Transverse colon (tissue), 4 donors: ENCODE data around the gene TMPRSS11E. TPM values are rescaled to one million over a fixed set of nuclear protein-coding genes. Genes with fewer than 3 reads are reported as not detected.
"Not testable (repeated sequence)": the region's sequence is repeated elsewhere in the genome, so short reads cannot be mapped to it uniquely, and the experiment has no call there.

Source experiments
- DNase-seq: peaks from one replicate; pipeline ENCODE4 v3.0.0-alpha.2; 2019
- H3K27ac ChIP-seq, 4 donors: fragments of 200-600 bp; sonication (generic); 2 replicates each; pipeline ENCODE4 v1.5.1; 2016 to 2018; ENCODE audit warnings: inconsistent platforms in 4 of 4
- H3K27me3 ChIP-seq: fragments of 200-600 bp; sonication (generic); 2 replicates; pipeline ENCODE4 v1.5.1; 2017; ENCODE audit warnings: inconsistent platforms
- H3K36me3 ChIP-seq, 4 donors: fragments of 200-600 bp; sonication (generic); 2 replicates each; pipeline ENCODE4 v1.5.1; 2017 to 2019; ENCODE audit warnings: inconsistent platforms in 4 of 4
- H3K4me1 ChIP-seq, 4 donors: fragments of 200-600 bp; sonication (generic); 2 replicates each; pipeline ENCODE4 v1.5.1; 2017 to 2020; ENCODE audit warnings: inconsistent platforms in 4 of 4
- H3K4me3 ChIP-seq, 4 donors: fragments of 200-600 bp; sonication (generic); 1 replicate in 1 of 4; 2 replicates in 3 of 4; pipeline versions ENCODE4 v1.5.1 to v1.6.1; 2017 to 2019; ENCODE audit warnings: inconsistent platforms in 4 of 4
- H3K9me3 ChIP-seq, 2 donors: fragments of 200-600 bp; sonication (generic); 2 replicates each; pipeline ENCODE4 v1.5.1; 2017 to 2019; ENCODE audit warnings: inconsistent platforms in 2 of 2
- EP300 ChIP-seq: sonication (generic); formaldehyde crosslinking; IDR thresholded peaks from one replicate; pipeline ENCODE4 v1.6.1; 2017; ENCODE audit warnings: antibody characterized with exemption, low read depth
- POLR2A ChIP-seq: fragments of 450-650 bp; IDR thresholded peaks from one replicate; pipeline ENCODE4 v1.6.1; 2016; ENCODE audit warnings: antibody characterized with exemption, mild to moderate bottlenecking, moderate library complexity
- POLR2AphosphoS5 ChIP-seq, 3 donors: sonication (generic); formaldehyde crosslinking; IDR thresholded peaks; one replicate each; pipeline ENCODE4 v1.6.1; 2016; ENCODE audit warnings: antibody characterized with exemption in 3 of 3
- WGBS, 2 donors: methylation state at CpG; one replicate each; pipeline ENCODE4 v1.1.5; 2018; ENCODE audit warnings: low coverage in 1 of 2; 5-methylcytosine and 5-hydroxymethylcytosine counted together
- in situ Hi-C, 4 donors: fragments of 200-750 bp; cut with MboI; loops; one replicate each; pipeline versions ENCODE4 v1.15.0 to v1.15.1; 2017; ENCODE audit warnings: low sequenced_read_pairs in 3 of 4, low pct_ligation_motif_present in 1 of 4, low pct_unique_long_range_greater_than_20kb in 1 of 4
- intact Hi-C: fragments of 100-400 bp; cut with DNase I; formaldehyde crosslinking; loops from one replicate; pipeline ENCODE4 v1.15.1; 2023; ENCODE audit warnings: low total_unique reads
- total RNA-seq, 4 donors: library from RNA; depleted of rRNA; stranded (reverse); fragments of >200 nt; gene quantifications; one replicate each; pipeline ENCODE4 v1.1.0, GENCODE V29; 2016
- TF ChIP-seq, protein P1 (sequence below), 5 experiments: fragments of 200-600 bp in 3 of 5; fragments of 450-650 bp in 2 of 5; sonication (generic) in 3 of 5; IDR thresholded peaks; 1 replicate in 2 of 5; 2 replicates in 3 of 5; pipeline ENCODE4 v1.5.1; 2016 to 2017; ENCODE audit warnings: antibody characterized with exemption in 5 of 5, inconsistent platforms in 3 of 5, mild to moderate bottlenecking in 2 of 5, moderate library complexity in 1 of 5

Gene TMPRSS11E
- total RNA-seq, 4 donors from 2014 or later: not detected

DNA sequence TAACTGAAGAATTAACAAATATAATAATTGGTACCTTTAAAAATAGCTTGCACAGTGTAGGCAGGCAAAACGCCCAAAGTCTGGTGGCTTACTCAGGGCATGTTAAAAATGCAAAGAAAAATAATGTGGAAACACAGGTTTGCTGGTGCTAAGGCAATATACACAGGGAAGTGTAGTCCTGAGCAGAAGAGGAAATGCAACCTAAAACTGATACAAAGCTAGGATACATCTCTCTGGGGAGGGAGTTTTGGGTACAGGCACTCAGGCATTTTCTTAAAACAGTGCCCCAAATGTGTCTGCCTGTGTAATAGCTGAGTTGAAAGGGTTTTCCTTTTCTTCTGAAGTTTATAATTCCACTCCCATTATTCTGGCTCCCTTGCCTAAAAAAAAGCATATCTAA lies 47.4 kb downstream of the TMPRSS11E start:
- TF ChIP-seq EP300 (no peak), POLR2AphosphoS5 (IDR thresholded peaks at IDR 0.05) (no peak), POLR2A (no peak)
- TF ChIP-seq, protein P1, sequence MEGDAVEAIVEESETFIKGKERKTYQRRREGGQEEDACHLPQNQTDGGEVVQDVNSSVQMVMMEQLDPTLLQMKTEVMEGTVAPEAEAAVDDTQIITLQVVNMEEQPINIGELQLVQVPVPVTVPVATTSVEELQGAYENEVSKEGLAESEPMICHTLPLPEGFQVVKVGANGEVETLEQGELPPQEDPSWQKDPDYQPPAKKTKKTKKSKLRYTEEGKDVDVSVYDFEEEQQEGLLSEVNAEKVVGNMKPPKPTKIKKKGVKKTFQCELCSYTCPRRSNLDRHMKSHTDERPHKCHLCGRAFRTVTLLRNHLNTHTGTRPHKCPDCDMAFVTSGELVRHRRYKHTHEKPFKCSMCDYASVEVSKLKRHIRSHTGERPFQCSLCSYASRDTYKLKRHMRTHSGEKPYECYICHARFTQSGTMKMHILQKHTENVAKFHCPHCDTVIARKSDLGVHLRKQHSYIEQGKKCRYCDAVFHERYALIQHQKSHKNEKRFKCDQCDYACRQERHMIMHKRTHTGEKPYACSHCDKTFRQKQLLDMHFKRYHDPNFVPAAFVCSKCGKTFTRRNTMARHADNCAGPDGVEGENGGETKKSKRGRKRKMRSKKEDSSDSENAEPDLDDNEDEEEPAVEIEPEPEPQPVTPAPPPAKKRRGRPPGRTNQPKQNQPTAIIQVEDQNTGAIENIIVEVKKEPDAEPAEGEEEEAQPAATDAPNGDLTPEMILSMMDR (IDR thresholded peaks at IDR 0.05): no peak
- in situ Hi-C loops: loop anchor here in 3 of 4 donors (10.0 to 25.0 kb wide), 3 partner anchors 140 to 668 kb away; no protein-coding TSS in a partner anchor

DNA sequence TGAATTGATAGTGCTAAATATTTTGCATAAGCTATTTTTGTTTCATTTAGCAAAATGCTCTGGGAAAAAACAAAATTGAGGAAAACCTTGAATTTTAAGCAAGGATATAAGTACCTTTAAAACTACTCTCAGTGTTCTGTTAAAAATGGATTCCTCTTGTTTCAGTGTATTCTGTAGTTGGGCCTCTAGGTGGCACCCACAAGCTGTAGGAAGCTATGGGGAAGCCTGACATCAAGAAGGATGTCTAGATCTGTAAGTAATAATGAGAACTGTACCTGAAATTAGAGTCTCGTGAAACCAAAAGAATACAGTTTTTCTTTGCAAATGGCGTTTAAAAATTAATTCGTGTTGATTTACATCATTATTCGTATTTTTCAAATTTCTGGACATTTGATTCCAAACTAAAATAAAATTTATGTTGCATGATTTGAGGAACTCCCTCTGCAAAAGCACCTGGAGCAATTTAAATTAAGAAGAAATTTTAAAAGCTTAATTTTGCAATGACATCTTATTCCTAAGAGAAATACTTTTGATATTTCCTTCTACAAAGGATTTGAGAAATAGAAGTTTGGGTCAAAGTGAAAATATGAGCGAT lies 51.2 kb downstream of the TMPRSS11E start:
- no peak overlapping the region for H3K4me3 ChIP-seq
- no peaks in the 10 kb centered on the region for H3K9me3 ChIP-seq
- H3K36me3 ChIP-seq: no peaks in the 10 kb centered on the region
- 13% methylated on average over 5 of the region's 5 CpGs for WGBS, 2 donors
- TF ChIP-seq POLR2A: no peak
- no peak for TF ChIP-seq POLR2AphosphoS5 (IDR thresholded peaks at IDR 0.05)
- TF ChIP-seq, protein P1 (IDR thresholded peaks at IDR 0.05): peak; percentile 71 to 88 (median 78)
- intact Hi-C loops: loop anchor here (10.0 kb wide), 1 partner anchor 676 kb away; no protein-coding TSS in a partner anchor
- H3K4me1 ChIP-seq: peaks cover 0 to 11% (median 0%) of the 10 kb centered on the region in 4 donors
- in situ Hi-C loops: loop anchor here in 3 of 4 donors (10.0 to 25.0 kb wide), 3 partner anchors 136 to 664 kb away; no protein-coding TSS in a partner anchor
- no peak overlapping the region for H3K27ac ChIP-seq
- peak; percentile 73 for DNase-seq
- H3K27me3 ChIP-seq: no peaks in the 10 kb centered on the region

More for the DNA sequence above, 47.4 kb downstream of the TMPRSS11E start:
- peaks cover 0 to 11% (median 0%) of the 10 kb centered on the region in 4 donors for H3K4me1 ChIP-seq
- DNase-seq: no peak
- intact Hi-C loops: loop anchor here (10.0 kb wide), 1 partner anchor 680 kb away; no protein-coding TSS in a partner anchor
- no peaks in the 10 kb centered on the region for H3K27me3 ChIP-seq
- H3K9me3 ChIP-seq: no peaks in the 10 kb centered on the region
- H3K27ac ChIP-seq: no peak overlapping the region
- no peak overlapping the region for H3K4me3 ChIP-seq
- 33% methylated on average over 1 of the region's 1 CpG; no CpG with 5 or more reads in 1 of the 2 donors for WGBS, 2 donors
- no peaks in the 10 kb centered on the region for H3K36me3 ChIP-seq

DNA sequence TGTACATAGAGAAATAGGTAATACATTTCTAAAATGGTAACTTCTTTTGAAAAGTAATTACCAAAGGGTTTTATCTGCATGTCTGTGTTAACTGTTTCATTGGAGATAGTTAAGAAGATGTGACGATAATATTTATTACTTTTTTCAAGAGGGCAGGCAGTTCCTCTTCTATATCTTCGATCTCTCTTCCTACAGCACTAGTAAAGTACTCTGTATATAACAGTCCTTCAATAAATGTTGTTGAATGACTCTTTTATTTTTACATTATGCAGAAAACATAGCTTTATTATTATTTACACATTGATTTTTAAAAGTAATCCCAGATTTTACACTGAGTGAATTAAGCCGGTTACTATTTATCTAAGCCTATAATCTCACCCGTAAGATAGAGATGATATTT lies 51.8 kb downstream of the TMPRSS11E start:
- 30 to 40% methylated on average over 4 of the region's 4 CpGs for WGBS, 2 donors
- Histone ChIP-seq H3K4me3 (no peak overlapping the region), H3K9me3 (no peaks in the 10 kb centered on the region), H3K4me1 (peaks cover 0 to 11% (median 0%) of the 10 kb centered on the region in 4 donors), H3K27me3 (no peaks in the 10 kb centered on the region), H3K27ac (no peak overlapping the region), H3K36me3 (no peaks in the 10 kb centered on the region)
- TF ChIP-seq EP300: no peak
- TF ChIP-seq POLR2A: no peak
- TF ChIP-seq POLR2AphosphoS5 (IDR thresholded peaks at IDR 0.05): no peak
- TF ChIP-seq, protein P1 (IDR thresholded peaks at IDR 0.05): no peak
- no peak for DNase-seq
- in situ Hi-C loops (loop anchor here in 3 of 4 donors (10.0 to 25.0 kb wide), 3 partner anchors 136 to 663 kb away; no protein-coding TSS in a partner anchor), intact Hi-C loops (loop anchor here (10.0 kb wide), 1 partner anchor 676 kb away; no protein-coding TSS in a partner anchor)

DNA sequence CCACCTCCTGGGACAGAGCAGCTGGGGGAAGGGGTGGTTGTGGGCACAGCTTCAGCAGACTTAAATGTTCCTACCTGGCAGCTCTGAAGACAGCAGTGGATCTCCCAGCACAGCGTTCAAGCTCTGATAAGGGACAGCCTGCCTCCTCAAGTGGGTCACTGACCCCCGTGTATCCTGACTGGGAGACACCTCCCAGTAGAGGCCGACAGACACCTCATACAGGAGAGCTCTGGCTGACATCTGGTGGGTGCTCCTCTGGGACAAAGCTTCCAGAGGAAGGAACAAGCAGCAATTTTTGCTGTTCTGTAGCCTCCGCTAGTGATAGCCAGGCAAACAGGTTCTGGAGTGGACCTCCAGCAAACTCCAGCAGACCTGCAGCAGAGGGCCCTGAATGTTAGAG lies 56.2 kb downstream of the TMPRSS11E start:
- intact Hi-C loops, in situ Hi-C loops, DNase-seq, H3K4me3 ChIP-seq, H3K27ac ChIP-seq, H3K27me3 ChIP-seq, H3K9me3 ChIP-seq, H3K36me3 ChIP-seq, H3K4me1 ChIP-seq: not testable (repeated sequence)
- 90% methylated on average over 4 of the region's 4 CpGs; no CpG with 5 or more reads in 1 of the 2 donors for WGBS, 2 donors

DNA sequence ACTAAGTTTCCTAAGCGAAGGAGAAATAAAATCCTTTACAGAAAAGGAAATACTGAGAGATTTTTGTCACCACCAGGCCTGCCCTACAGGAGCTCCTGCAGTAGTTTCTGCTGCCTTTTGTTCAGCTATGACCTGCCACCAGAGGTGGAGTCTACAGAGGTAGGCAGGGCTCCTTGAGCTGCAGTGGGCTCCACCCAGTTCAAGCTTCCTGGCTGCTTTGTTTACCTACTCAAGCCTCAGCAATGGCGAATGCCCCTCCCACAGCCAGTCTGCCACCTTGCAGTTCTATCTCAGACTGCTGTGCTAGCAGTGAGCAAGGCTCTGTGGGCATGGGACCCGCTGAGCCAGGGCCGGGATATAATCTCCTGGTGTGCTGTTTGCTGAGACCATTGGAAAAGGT lies 57.6 kb downstream of the TMPRSS11E start:
- WGBS, 2 donors: 99 to 100% methylated on average over 1 to 4 of the region's 4 CpGs

DNA sequence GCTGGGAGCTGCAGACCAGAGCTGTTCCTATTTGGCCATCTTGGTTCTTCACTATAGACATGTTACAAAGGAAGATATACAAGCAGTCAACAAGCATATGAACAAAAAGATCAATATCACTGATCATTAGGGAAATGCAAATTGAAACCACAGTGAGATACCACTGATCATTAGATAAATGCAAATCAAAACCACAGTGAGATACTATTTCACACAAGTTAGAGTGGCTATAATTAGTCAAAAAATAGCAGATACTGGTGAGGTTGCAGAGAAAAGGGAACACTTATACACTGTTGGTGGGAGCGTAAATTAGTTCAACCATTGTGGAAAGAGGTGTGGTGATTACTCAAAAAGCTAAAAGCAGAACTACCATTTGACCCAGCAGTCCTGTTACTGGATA lies 58.2 kb downstream of the TMPRSS11E start:
- intact Hi-C loops, H3K4me3 ChIP-seq, H3K36me3 ChIP-seq, H3K9me3 ChIP-seq, H3K27me3 ChIP-seq, H3K27ac ChIP-seq, DNase-seq, in situ Hi-C loops, H3K4me1 ChIP-seq: not testable (repeated sequence)
- WGBS, 2 donors: 83 to 86% methylated on average over 1 of the region's 1 CpG

More for the DNA sequence above, 57.6 kb downstream of the TMPRSS11E start:
- H3K27ac ChIP-seq, intact Hi-C loops, DNase-seq, H3K27me3 ChIP-seq, H3K36me3 ChIP-seq, in situ Hi-C loops, H3K4me3 ChIP-seq, H3K4me1 ChIP-seq, H3K9me3 ChIP-seq: not testable (repeated sequence)
